T-helper 1 cell treated with Interleukin-12 subunit alpha and Interleukin-12 subunit beta and Interleukin-4 antibody, amounts not matched to agents 30 μg/mL and 1 μg/mL, for 36 hours (primary cell): ENCODE measurements around the gene SMC1B.

ENCODE experiments used
- H3K27ac Mint-ChIP-seq: one replicate; pipeline ENCODE4 v1.8.0; 2021; ENCODE audit warnings: mild to moderate bottlenecking, mixed read lengths
- H3K27me3 Mint-ChIP-seq: one replicate; pipeline ENCODE4 v1.8.0; 2021; ENCODE audit warnings: low read depth, mixed read lengths
- H3K36me3 Mint-ChIP-seq: one replicate; pipeline ENCODE4 v1.8.0; 2021; ENCODE audit warnings: low read depth, mixed read lengths
- H3K4me1 Mint-ChIP-seq: one replicate; pipeline ENCODE4 v1.8.0; 2021; ENCODE audit warnings: low read depth, mixed read lengths
- H3K4me3 Mint-ChIP-seq: one replicate; pipeline ENCODE4 v1.8.0; 2021; ENCODE audit warnings: mild to moderate bottlenecking, moderate library complexity, mixed read lengths
- H3K9me3 Mint-ChIP-seq: one replicate; pipeline ENCODE4 v1.8.0; 2021; ENCODE audit warnings: mixed read lengths

The SMC1B gene

DNA sequence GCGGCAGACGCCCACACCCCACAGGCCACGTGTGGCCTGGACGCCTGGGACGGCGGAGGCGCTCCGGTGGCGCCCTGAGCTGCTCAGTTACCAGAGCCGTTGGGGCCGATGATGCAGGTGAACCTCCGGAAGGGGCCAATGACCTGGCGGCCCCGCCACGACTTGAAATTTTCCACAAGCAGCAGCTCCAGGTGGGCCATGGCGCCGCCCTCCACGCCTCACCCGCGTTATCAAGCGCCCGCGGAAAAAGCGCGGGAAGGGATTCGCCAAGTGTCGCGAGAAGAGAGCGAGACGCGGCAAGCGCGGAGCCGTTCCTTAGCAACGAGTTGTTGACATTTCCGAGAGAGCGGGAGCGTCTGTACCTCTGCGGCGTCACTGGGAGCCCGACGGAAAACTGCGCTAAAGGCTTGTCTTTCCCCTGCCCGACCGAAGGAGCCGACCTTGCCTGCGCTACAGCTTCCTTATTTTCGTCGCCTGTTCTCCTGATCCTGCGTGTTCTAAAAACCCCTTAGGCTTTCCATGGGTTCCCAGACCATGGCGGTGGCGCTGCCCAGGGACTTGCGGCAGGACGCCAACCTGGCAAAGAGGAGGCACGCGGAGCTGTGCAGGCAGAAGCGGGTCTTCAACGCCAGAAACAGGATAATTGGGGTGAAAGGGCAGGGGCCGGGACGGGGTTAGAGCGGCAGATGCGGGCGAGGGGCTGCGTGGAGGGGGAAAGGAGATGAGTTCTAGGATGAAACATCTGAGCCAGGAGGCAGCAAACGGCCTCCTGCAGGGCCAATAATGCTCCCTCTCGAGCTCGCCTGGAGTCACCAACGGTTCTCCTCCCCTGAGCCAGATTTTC, at the start of gene SMC1B, which contains the start of gene RIBC2:
SMC1B (minus strand) TSS at position 232 of the 844 bp plus-strand sequence; CDS start at position 200, 32 bp downstream.
RIBC2 (plus strand) TSS at position 326 of the 844 bp plus-strand sequence; CDS start at position 520, 194 bp downstream.
- Mint-ChIP-seq H3K36me3 (peaks cover 9% of the 10 kb centered on the region), H3K27me3 (peaks cover 10% of the 10 kb centered on the region), H3K4me1 (peaks cover 17% of the 10 kb centered on the region), H3K4me3 (peak within 1 kb of the TSS; percentile 86), H3K27ac (peak within 1 kb of the TSS; percentile 88), H3K9me3 (no peaks in the 10 kb centered on the region)

DNA sequence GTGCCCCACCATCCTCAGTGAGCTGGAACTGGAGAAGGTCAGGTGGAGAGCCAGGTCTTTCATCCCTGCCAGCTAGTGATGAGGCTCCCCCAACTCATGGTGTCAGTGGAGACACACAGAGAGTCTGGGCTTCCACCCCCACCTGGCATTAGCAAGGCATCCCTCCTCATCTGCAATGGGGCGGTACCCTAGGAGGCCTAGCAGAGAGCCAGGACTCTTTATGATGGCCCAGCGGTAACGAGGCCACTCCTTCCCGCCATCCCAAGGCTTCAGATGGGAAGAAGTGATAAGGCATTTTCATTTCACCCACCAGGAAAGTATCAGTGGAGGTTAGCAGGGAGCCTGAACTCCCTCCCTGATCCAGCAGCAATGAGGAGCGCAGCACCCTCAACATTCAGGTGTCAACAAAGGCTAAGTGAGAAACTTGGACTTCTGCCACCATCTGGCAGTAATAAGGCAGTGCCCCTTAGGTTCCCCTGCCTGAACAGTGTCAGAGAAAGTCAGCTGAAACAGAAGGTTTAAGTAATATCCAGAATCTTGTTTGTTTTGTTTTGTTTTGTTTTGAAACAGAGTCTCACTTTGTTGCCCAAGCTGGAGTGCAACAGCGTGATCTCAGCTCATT, 48.7 kb upstream of the SMC1B start:
- Mint-ChIP-seq H3K27me3 (peaks cover 4% of the 10 kb centered on the region), H3K4me3 (no peak overlapping the region), H3K4me1 (no peaks in the 10 kb centered on the region), H3K36me3 (no peaks in the 10 kb centered on the region), H3K9me3 (no peaks in the 10 kb centered on the region), H3K27ac (no peak overlapping the region)

- H3K36me3 Mint-ChIP-seq: no peaks in the 10 kb centered on the region
- no peak overlapping the region for H3K4me3 Mint-ChIP-seq
- no peak overlapping the region for H3K27ac Mint-ChIP-seq
- no peaks in the 10 kb centered on the region for H3K9me3 Mint-ChIP-seq
- no peaks in the 10 kb centered on the region for H3K4me1 Mint-ChIP-seq
- H3K27me3 Mint-ChIP-seq: peaks cover 4% of the 10 kb centered on the region
Measured at GRCh38 chr22:45460288-45461109, 47.1 kb upstream of the SMC1B start.

GRCh38 chr22:45459235-45459634, 45.8 kb upstream of the SMC1B start:
- Mint-ChIP-seq H3K4me3 (no peak overlapping the region), H3K27me3 (no peaks in the 10 kb centered on the region), H3K9me3 (no peaks in the 10 kb centered on the region), H3K4me1 (no peaks in the 10 kb centered on the region), H3K27ac (no peak overlapping the region), H3K36me3 (no peaks in the 10 kb centered on the region)

GRCh38 chr22:45458532-45458931, 45.1 kb upstream of the SMC1B start:
- H3K27ac Mint-ChIP-seq: no peak overlapping the region
- H3K27me3 Mint-ChIP-seq: no peaks in the 10 kb centered on the region

GRCh38 chr22:45456811-45457210, 43.4 kb upstream of the SMC1B start:
- no peak overlapping the region for H3K27ac Mint-ChIP-seq
- H3K4me1 Mint-ChIP-seq: no peaks in the 10 kb centered on the region
- no peaks in the 10 kb centered on the region for H3K36me3 Mint-ChIP-seq
- H3K27me3 Mint-ChIP-seq: no peaks in the 10 kb centered on the region
- no peak overlapping the region for H3K4me3 Mint-ChIP-seq
- no peaks in the 10 kb centered on the region for H3K9me3 Mint-ChIP-seq

More at GRCh38 chr22:45458532-45458931, 45.1 kb upstream of the SMC1B start:
- H3K4me1 Mint-ChIP-seq: no peaks in the 10 kb centered on the region
- no peaks in the 10 kb centered on the region for H3K36me3 Mint-ChIP-seq
- no peaks in the 10 kb centered on the region for H3K9me3 Mint-ChIP-seq
- H3K4me3 Mint-ChIP-seq: no peak overlapping the region

GRCh38 chr22:45455621-45456020, 42.2 kb upstream of the SMC1B start:
- no peak overlapping the region for H3K27ac Mint-ChIP-seq
- no peaks in the 10 kb centered on the region for H3K27me3 Mint-ChIP-seq
- no peaks in the 10 kb centered on the region for H3K4me1 Mint-ChIP-seq
- no peak overlapping the region for H3K4me3 Mint-ChIP-seq
- no peaks in the 10 kb centered on the region for H3K9me3 Mint-ChIP-seq
- H3K36me3 Mint-ChIP-seq: no peaks in the 10 kb centered on the region

GRCh38 chr22:45455212-45455611, 41.8 kb upstream of the SMC1B start:
- H3K4me1 Mint-ChIP-seq: no peaks in the 10 kb centered on the region
- no peaks in the 10 kb centered on the region for H3K9me3 Mint-ChIP-seq
- no peak overlapping the region for H3K27ac Mint-ChIP-seq
- no peak overlapping the region for H3K4me3 Mint-ChIP-seq
- no peaks in the 10 kb centered on the region for H3K27me3 Mint-ChIP-seq
- no peaks in the 10 kb centered on the region for H3K36me3 Mint-ChIP-seq

- no peak overlapping the region for H3K27ac Mint-ChIP-seq
- H3K4me1 Mint-ChIP-seq: no peaks in the 10 kb centered on the region
- no peaks in the 10 kb centered on the region for H3K9me3 Mint-ChIP-seq
- no peaks in the 10 kb centered on the region for H3K36me3 Mint-ChIP-seq
- H3K27me3 Mint-ChIP-seq: no peaks in the 10 kb centered on the region
- H3K4me3 Mint-ChIP-seq: no peak overlapping the region
Measured at GRCh38 chr22:45454275-45454674, 40.9 kb upstream of the SMC1B start.

- no peak overlapping the region for H3K27ac Mint-ChIP-seq
- H3K4me1 Mint-ChIP-seq: no peaks in the 10 kb centered on the region
- no peaks in the 10 kb centered on the region for H3K27me3 Mint-ChIP-seq
- H3K4me3 Mint-ChIP-seq: no peak overlapping the region
- H3K9me3 Mint-ChIP-seq: no peaks in the 10 kb centered on the region
- H3K36me3 Mint-ChIP-seq: no peaks in the 10 kb centered on the region
Measured at GRCh38 chr22:45453764-45454163, 40.4 kb upstream of the SMC1B start.

GRCh38 chr22:45452565-45453379, 39.4 kb upstream of the SMC1B start:
- no peaks in the 10 kb centered on the region for H3K9me3 Mint-ChIP-seq
- H3K27me3 Mint-ChIP-seq: no peaks in the 10 kb centered on the region
- no peaks in the 10 kb centered on the region for H3K36me3 Mint-ChIP-seq
- no peak overlapping the region for H3K27ac Mint-ChIP-seq
- no peak overlapping the region for H3K4me3 Mint-ChIP-seq
- no peaks in the 10 kb centered on the region for H3K4me1 Mint-ChIP-seq

- Mint-ChIP-seq H3K36me3 (no peaks in the 10 kb centered on the region), H3K4me1 (no peaks in the 10 kb centered on the region), H3K4me3 (no peak overlapping the region), H3K27ac (no peak overlapping the region), H3K9me3 (no peaks in the 10 kb centered on the region), H3K27me3 (no peaks in the 10 kb centered on the region)
Measured at GRCh38 chr22:45451972-45452371, 38.6 kb upstream of the SMC1B start.

DNA sequence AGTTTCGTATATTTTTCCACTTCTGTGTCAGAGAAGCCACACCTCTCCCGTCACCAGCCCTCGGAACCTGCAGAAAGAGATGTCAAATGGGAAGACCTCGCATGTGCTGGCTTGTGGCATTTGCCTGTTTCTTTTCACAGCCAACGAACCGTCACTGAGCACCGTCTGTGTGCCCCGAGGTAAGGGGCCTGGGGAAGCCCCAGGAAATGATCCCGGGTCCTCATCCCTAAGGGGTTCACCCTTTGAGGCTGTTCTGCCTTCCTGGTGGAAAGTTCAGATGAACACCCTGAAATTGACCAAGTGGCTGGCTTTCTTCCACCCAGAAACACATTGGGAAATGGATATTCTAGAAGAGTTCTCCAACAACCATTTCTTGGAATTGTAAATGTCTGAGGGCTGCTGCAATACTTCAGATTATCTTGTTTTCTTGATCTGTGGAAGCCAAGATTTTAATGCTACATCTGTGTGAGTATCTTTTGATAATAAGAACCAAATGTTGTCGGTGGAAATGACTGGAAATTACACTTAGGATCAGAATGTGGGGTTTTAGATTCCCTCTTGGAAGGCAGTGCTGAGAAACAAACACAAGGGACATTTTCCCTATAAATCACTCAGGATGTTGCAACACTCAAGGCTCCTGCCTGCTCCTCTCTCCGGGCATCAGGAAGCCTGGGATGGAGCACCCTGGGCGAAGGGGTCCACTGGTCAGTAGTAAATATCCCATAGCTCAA, 37.7 kb upstream of the SMC1B start:
- H3K27me3 Mint-ChIP-seq: no peaks in the 10 kb centered on the region
- no peaks in the 10 kb centered on the region for H3K9me3 Mint-ChIP-seq
- H3K4me1 Mint-ChIP-seq: no peaks in the 10 kb centered on the region
- no peak overlapping the region for H3K27ac Mint-ChIP-seq
- no peaks in the 10 kb centered on the region for H3K36me3 Mint-ChIP-seq
- no peak overlapping the region for H3K4me3 Mint-ChIP-seq
